HG03139 (cell line): Measurements from ENCODE around the gene TESMIN.

Experiments
- ATAC-seq: cut with Tn5 transposase; IDR thresholded peaks from one replicate; pipeline ENCODE4 v1.9.1; 2021; ENCODE audit not compliant: unreplicated experiment

Gene TESMIN

DNA sequence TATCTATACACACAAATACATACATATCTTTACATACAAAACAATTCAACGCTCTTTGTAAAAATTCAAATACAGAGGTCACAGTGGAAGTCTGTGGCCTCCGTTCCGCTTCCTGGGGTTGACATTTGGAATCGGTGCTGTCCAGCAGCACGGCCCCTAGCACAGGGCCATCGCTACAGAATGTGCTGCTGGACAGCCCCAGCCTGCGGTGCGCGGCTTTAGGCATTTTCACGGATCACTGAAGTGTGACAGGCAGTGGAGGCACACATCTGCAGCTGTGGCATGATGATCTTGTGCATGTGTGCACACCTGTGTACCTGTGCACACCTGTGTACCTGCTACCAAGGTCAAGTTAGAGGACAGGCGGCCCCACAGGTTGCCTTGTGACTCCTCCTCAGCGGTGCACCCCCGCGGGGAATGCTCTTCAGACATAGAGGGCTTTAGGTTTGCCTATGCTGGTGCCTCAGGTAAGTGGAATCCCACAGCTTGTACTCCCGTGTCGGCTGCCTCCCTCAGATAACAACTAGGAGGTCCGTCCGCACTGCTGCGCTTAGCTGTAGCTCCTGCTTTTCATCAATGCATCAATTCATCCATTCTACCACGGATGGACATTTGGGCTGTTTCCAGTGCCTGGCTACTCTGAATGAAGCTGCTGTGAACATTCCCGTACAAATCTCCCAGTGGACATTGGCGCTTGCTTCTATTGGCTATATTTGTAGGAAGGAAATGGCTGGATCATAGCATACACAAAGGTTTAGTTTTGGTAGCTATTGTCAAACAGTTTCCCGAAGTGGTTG is 37.1 kb downstream of the TESMIN start:
- no peak for ATAC-seq

DNA sequence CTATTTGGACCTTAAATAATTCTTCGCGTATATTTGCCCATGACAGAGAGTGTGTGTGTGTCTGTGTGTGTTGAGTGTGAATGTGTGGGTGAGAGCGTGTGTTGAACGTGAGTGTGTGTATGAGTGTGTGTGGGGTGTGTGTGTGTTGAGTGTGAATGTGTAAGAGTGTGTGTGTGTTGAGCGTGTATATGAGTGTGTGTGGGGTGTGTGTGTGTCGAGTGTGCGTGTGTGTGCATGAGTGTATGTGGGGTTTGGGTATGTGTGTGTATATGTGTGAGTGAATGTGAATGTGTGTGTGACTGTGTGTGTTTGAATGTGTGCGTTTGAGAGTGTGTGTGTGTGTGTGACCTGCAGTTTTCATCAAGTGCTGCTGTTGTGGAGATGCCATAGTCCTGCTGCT is 40.2 kb downstream of the TESMIN start:
- no peak for ATAC-seq

DNA sequence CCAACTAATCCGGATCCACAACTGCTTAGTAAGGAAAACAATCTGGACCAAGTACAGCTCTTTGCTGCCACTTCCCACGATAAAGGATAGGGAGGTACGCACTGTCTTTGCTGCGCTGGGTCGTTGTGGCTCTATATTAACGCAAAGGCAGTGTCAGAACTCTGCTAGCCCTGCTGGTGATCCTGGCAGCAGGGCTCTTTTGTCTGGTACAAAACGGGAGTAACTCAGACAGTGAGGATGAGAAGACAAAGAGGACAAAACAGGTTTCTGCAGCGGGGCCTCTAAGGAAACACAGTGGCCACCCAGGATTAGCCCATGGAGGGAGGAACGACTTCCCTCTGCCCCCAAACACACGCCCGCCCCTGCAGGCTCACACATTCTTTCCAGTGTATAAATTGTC is 40.9 kb downstream of the TESMIN start:
- ATAC-seq, result no peak

DNA sequence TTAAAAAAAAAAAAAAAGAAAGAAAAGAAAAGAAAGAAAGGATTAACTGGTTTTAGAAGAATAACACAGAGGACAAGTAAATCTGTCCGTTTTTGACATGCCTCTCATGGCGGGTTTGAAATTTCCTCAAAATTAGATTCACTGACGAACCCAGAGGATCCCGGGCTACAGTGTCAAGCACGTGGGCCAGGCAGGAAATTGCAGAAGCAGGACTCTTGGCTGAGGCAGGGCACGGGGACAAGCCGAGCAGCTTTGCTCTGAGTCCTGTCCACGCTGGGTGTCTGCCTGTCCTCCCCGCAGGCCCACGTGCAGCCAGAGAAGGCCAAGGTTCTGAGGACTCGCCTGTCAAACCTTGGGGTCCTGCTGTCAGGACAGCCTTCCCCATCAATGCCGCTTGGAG is 42.3 kb downstream of the TESMIN start:
- no peak for ATAC-seq

DNA sequence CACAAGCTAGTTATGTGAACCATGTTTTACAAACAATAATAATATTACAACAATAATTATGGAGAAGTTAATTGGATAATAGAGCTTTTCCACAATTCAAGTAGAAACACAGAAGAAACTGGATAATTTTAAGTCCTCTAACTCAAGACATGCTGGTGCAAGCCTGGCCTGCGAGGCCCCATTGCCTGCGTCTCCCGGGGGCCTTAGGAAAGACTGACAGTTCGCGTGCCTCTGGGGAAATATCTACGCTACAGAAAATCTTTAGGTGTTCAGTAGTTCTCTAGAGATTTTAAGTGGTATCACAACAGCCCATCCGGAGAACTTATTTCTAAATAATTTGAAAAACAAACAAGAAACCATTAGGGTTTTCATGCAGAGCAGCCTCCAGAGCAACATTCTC is 43.8 kb downstream of the TESMIN start:
- no peak for ATAC-seq

DNA sequence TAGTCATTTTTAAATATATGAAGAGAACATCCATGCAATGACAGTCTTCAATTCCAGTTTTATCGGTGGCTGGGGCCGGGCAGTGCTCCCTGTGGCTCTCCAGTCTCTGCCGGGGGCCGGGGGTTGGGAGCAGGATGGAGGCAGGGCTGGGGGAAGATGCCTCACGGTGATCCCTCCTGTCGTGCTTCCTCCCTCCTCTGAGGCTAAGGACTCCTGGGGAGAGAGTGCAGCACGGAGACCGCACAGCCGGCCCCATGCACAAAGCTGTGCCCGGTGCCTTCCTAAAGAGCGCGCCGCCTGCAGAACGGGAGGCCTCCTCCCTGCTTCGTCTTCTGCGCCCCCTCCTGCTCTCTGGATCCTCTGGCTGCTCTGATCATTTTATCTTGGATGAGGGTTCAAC is 46.4 kb downstream of the TESMIN start:
- no peak for ATAC-seq

DNA sequence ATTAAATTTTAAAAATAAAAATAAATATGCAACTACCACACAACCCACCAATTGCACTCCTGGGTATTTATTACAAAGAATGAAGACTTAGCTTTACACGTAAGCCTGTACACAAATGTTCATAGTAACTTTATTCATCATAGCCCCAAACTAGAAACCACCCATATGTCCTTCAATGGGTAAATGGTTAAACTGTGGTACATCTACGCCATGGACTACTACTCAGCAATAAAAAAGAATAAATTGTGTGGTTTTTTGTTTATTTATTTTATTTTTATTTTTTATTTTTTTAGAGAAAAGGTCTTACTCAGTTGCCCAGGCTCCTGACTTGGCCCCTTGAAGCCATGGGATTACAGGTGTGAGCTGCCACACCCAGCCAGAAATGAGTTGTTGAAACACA is 52.3 kb downstream of the TESMIN start:
- no peak for ATAC-seq

DNA sequence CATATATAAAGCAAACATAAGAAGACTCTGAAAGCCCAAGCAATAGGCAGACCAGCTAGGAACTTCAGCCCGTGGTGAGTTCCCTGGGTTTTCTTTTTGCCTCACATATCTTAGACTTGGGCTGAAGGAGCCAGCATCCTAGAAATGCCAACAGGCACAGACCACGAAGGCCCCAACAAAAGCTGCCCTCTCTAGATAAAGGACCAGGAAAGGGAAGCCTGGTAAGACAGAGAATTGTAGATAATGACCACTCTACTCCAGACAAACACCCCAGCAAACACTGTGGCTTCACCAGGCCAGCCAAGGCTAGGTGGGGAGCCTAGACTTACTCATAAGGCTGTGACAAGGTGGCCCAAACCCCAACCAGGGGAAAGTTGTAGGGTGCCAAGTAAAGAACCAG is 55.8 kb downstream of the TESMIN start:
- no peak for ATAC-seq

DNA sequence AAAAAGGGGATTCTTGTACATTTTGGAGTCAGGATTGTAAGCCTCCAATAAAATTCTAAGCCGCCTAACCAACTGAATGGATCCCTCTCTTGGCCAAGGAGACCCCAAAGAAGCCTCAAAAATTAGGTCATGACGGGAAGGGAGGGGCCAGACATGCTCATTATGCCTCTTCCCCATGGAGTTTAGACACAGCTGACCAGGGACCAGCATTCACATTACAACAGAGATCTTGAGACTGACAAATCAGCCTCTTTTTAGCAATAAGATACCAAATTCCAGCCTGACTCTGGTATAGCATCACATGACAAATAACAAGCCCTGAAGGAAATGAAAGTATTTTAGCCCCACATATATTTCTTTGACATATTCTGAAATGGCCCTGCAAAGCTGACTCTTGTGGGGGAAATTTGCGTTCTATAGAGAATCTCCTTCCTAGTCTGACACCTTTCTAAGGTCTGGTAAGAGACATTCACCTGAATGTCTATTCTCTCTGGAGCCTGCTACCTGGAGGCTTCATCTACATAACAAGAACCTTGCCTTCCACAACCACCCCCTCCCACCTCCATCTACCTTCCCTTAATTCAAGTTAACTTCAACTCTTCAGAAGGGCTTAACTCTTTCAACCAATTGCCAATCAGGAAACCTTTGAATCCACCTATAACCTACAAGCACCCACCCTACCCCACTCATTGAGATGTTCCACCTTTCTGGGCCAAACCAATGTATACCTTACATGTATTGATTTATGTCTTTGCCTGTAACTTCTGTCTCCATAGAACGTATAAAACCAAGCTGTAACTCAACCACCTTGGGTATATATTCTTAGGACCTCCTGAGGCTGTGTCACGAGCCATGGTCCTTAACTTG is 56.7 kb downstream of the TESMIN start:
- no peak for ATAC-seq

DNA sequence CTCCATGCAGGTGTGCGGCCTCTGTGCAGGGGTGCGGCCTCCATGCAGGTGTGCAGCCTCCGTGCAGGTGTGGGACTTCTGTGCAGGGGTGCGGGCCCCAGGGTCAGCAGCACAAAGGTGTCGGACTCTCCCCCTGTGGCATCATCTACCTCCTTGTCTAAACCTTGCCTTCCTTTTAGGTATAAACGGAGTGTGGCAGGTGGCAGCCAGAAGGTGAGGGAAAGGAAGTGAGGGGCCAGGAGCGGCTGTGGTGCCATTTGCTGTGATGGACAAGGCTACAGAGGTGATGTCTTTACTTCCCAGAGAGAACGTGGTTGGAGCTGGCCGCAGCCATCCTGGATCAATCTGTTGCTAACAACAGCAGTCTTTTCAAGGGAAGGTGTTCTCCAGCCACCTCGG is 57.8 kb downstream of the TESMIN start:
- no peak for ATAC-seq

DNA sequence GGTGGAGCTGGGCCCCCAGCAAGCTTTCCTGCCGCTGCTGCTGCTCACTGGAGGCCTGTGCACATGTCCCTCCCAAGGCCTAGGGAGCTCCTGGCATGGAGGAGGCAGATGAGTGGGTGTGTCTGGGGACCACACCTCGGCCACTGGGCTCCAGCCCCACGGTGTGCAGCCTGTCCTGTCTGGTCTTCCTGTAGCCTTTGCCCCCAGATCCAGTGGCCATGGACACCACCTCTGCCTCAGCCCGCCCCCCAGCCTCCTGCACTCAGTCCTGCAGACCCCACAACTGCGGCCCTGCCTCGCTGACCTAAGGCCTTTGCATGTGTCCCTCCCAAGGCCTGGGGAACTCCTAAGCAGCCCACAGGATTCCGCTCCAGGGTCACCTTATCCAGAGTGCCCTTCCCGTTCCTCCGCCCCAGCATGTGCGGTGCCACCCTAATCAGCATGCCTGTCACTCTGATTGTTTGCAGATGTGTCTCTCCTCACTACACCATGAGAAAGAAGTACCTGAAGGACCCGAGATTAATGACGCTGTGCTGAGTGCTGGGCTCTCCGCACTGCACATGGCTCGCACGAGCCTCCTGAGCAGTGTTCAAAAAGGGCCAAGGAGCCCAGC is 58.3 kb downstream of the TESMIN start:
- ATAC-seq, result no peak

DNA sequence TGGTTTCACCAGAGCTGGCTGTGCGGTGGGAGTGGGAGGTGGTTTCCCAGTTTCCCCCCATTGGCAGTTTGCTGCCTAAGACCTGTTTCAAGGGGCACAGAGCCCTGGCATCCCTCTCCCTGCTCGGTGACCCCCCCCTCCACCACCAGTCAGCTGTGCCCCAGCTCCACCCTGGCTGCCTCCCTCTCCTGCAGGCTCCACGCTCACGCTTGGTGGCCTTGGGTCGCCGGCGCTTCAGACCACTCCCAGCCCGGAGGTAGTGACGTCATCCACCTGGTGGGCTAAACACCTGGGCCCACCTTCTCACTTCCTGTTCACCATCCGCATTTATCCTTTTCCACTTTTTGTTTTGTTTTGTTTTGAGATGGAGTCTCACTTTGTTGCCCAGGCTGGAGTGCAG is 59.2 kb downstream of the TESMIN start:
- ATAC-seq, result no peak

DNA sequence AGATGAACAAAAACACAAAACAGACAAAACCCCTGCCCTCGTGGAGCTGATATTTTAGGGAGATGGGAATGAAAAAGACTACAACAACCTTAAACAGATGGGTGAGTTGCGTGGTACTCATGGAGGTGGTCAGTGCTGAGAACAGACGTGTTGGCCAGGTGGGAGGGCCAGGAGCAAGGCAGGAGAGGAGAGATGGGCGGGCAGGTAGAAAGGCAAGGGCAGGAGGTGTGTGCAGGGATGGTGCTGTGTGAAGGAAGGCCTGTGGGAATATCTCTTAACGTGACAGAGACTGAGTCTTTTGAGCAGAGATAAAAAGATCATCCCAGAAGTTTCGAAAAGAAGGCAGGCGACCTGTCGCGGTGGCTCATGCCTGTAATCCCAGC is 59.9 kb downstream of the TESMIN start:
- no peak for ATAC-seq

DNA sequence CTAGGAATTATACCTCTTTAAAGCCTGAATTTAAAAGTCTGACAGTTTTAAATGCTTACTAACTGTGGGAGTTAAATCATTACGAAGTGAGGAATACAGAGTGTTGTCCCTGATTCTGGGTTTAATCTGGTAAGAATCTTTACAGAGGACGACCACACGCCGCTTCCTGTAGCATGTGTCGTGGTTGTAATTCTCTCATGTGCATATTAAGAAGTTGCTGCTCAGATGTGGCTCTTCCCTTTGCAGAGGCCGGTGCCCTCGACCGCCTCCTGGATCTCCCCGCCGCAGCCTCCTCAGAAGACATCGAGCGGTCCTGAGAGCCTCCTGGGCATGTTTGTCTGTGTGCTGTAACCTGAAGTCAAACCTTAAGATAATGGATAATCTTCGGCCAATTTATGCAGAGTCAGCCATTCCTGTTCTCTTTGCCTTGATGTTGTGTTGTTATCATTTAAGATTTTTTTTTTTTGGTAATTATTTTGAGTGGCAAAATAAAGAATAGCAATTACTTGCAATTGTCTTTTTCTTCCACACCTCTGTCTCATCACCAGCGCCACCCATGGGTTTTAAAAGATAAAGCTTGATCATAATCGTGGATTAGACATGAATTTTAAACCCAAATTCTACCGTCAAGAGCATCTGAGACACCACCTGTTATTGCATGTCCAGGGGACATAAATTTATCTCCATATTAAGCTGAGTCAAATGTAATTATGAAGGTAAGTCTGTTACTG is 60.5 kb downstream of the TESMIN start:
- no peak for ATAC-seq

DNA sequence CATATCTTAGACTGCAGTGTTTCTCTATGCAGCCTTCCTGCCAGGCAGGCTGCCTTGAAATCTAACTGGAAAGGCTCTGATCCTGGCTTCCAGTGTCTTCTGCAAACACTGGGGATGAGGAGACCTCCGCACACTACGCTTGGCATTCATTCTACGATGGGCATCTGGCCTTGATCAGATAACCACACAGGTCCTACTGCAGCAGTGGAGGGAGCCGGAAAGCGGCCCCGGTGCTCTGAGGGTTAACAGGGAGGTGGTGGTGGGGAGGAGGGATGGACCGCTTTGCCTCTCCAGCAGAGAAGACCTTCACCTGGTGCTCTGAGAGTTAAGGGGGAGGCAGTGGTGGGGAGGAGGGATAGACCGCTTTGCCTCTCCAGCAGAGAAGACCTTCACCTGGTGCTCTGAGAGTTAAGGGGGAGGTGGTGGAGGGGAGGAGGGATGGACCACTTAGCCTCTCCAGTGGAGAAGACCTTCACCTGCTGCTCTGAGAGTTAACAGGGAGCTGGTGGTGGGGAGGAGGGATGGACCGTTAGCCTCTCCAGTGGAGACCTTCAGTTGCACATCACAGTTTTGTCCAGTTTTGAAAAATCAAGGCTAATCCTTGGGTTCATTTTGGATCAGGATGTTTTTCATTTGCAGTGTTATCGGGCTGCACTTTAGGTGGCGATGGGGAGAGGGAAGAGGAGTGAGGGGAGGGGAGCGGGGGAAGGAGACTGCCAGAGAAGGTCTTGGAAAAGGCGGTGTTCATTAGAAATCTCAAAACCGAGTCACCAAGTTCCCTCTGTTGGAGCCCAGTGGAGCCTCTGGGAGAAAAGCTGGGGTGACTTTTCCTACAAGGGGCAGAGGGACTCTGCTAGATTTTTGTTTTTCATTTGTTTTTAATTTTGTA is 61.3 kb downstream of the TESMIN start:
- no peak for ATAC-seq

DNA sequence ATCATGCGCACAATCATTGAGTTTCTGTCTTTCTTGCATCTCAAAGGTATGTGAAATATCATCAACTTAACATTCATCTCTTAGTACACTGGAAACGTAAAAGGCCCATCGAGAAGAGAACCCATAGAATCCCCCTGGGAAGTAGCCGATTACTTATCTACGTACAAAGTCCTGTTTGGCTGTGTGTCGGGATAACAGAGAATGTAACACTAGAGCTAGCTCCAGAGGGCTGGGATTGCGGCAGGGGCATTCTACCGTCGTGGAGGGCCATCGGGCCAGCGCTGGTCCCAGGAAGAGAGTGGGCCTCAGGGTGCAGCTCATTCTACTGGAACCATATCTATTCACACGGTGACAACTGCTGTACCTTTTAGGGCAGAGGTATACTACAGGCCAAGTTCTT is 62.4 kb downstream of the TESMIN start:
- no peak for ATAC-seq

DNA sequence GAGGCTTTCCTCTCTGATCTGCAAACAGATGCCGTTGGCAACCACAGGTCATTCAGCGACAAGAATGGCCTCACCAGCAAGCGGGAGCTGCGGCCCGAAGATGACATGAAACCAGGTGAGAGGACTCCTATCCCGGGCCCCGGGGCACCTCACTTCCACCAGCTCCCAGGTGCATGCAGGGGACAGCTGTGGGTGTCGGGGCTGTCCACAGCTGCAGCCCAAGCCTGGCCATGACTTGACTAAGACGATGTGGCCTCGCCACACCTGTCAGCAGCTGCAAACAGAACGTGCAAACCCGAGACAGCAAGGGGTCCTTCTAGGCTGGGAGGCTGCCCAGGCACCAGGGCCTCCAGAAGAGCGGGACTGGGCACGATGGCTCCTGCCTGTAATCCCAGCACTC is 63.3 kb downstream of the TESMIN start:
- no peak for ATAC-seq

DNA sequence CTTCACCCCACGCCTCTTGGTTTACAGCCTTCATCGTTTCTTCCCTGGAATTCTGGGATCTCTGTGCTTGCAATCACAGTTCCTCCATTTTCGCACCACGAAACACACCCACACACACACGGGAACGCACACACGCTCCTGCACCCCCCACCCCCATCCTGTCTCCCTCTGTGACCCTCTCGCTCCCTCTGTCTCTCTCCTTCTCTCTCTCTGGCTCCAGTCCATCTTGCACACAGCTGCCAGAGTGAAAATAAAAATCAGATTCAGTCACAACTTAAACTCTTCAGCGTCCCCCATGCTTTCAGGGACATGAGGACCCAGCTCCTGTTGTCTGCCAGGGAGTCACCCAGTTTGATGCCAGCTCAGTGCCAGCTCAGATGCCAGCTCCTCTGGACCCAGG is 64.0 kb downstream of the TESMIN start:
- ATAC-seq, result no peak

DNA sequence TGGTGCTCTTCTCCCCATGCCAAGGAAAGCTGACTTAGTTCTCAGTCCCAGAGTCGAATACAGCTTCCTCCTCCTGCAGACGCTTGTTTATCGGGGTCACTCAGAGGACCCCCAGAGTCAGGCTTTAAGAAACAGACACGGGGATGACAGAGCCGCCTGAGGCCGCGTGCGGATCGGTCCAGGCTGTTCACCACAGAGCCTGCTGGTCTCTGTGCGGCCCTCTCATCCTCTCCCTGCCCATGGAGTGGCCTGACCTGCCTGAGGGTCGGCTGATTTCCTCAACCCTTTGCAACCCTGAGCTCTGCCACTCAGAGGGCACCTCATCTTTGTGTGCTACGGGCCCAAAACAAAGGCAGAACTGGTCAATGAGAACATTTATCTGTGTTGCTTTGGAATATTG is 64.8 kb downstream of the TESMIN start:
- no peak for ATAC-seq

DNA sequence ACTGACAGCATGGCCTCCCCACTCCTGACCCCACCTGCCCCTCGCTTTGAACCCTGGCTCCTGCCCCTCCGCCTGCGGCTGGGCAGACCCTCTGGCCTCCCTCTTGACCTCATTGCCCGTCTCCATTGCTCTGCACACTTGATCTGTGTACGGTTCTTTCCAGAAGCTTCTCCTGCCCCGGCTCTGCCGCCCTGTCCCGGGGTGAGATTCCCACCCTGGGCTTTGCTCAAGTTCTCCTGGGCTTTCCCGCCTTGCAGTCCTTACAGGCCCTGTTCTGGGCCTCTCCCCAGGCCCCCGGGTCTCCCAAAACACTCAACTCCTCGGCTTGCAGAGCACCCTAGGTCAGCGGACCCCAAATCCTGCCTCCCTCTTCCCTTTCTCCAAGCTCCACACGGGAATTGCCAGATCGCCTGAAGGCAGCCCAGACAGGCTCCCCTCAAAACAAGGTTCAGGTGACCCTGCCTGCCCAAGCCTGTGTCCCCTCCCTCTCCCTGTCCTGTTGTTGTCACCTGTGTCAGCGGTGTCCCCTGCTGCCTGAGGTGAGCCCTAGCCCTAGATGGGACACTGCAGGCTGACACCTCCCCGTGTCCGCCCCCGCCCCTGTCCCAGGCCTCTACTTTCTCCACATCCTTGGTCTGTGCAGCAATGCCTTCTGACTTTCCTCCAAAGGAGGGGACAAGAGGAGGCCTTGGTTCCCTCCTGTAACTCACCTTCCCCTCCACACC is 65.5 kb downstream of the TESMIN start:
- no peak for ATAC-seq
